SK-N-SH (cell line): ENCODE results near the gene PDE6B. TPM values are rescaled to one million over a fixed set of nuclear protein-coding genes. Genes with fewer than 3 reads are reported as not detected.

Source experiments
- CTCF ChIA-PET: fragments of 300-600, 350-600 bp; formaldehyde crosslinking; extraction: SDS; loops from one replicate; lab custom pipeline; 2021; lab: Yijun Ruan, JAX
- POLR2A ChIA-PET: fragments of 350-600 bp; sonication (Branson Sonifier 250); formaldehyde crosslinking; extraction: SDS; loops from one replicate; lab custom pipeline; 2020; ENCODE audit warnings: antibody characterized with exemption, inconsistent platforms; lab: Yijun Ruan, JAX
- DNase-seq: peaks from one replicate; pipeline ENCODE4 v3.0.0; 2012
- H2AFZ ChIP-seq: fragments of 200-600 bp; sonication (generic); 2 replicates; pipeline ENCODE4 v1.8.1; 2016; ENCODE audit warnings: antibody characterized with exemption, mild to moderate bottlenecking, low read depth
- H3F3A ChIP-seq: fragments of 200-600 bp; sonication (generic); replicated peaks from 2 replicates; pipeline ENCODE3; 2016; ENCODE audit warnings: antibody characterized with exemption, mild to moderate bottlenecking; ENCODE audit not compliant: insufficient read depth
- H3K27ac ChIP-seq, 2 experiments: fragments of 200-500 bp in 1 of 2; fragments of 200-600 bp in 1 of 2; sonication (Bioruptor generic) in 1 of 2; sonication (generic), shearing (Covaris generic) in 1 of 2; 2 replicates each; pipeline versions ENCODE4 v1.5.1 to v1.6.1; 2014 to 2016; ENCODE audit warnings: low read depth in 2 of 2, inconsistent platforms in 1 of 2, low read length in 1 of 2, mild to moderate bottlenecking in 1 of 2, mixed read lengths in 1 of 2
- H3K27me3 ChIP-seq: fragments of 200-600 bp; sonication (generic), shearing (Covaris generic); 2 replicates; pipeline ENCODE4 v1.6.1; 2016; ENCODE audit warnings: mixed run types; ENCODE audit not compliant: insufficient read depth
- H3K36me3 ChIP-seq, 2 experiments: fragments of 200-500 bp in 1 of 2; fragments of 200-600 bp in 1 of 2; sonication (Bioruptor generic) in 1 of 2; sonication (generic) in 1 of 2; replicated peaks in 1 of 2; 2 replicates each; pipeline versions ENCODE3 to v1.5.1; 2014 to 2016; ENCODE audit warnings: low read length in 1 of 2, mild to moderate bottlenecking in 1 of 2; ENCODE audit not compliant: insufficient read depth in 2 of 2, control insufficient read depth in 1 of 2
- H3K4me1 ChIP-seq, 2 experiments: fragments of 200-500 bp in 1 of 2; fragments of 200-600 bp in 1 of 2; sonication (Bioruptor generic) in 1 of 2; sonication (generic), shearing (Covaris generic) in 1 of 2; 2 replicates each; pipeline versions ENCODE4 v1.5.1 to v1.6.1; 2014 to 2016; ENCODE audit warnings: low read depth in 1 of 2, low read length in 1 of 2, mixed run types in 1 of 2; ENCODE audit not compliant: insufficient read depth in 2 of 2, control insufficient read depth in 1 of 2
- H3K4me2 ChIP-seq: fragments of 200-600 bp; sonication (generic), shearing (Covaris generic); 2 replicates; pipeline ENCODE4 v1.6.1; 2017; ENCODE audit warnings: mixed run types
- H3K4me3 ChIP-seq, 2 experiments: fragments of 200-500 bp in 1 of 2; fragments of 200-600 bp in 1 of 2; sonication (Bioruptor generic) in 1 of 2; sonication (generic), shearing (Covaris generic) in 1 of 2; 2 replicates each; pipeline versions ENCODE4 v1.5.1 to v1.8.1; 2014 to 2016; ENCODE audit warnings: low read depth in 2 of 2, inconsistent platforms in 1 of 2, low read length in 1 of 2, mild to moderate bottlenecking in 1 of 2, mixed read lengths in 1 of 2, moderate library complexity in 1 of 2
- H3K79me2 ChIP-seq: fragments of 200-600 bp; sonication (generic); 2 replicates; pipeline ENCODE4 v1.8.1; 2017; ENCODE audit warnings: mild to moderate bottlenecking; ENCODE audit not compliant: insufficient read depth
- H3K9ac ChIP-seq: fragments of 200-600 bp; sonication (generic); 2 replicates; pipeline ENCODE4 v1.6.1; 2017; ENCODE audit warnings: mixed run types
- H3K9me2 ChIP-seq: fragments of 200-600 bp; sonication (generic); 2 replicates; pipeline ENCODE4 v1.6.1; 2017; ENCODE audit warnings: mixed run types
- H3K9me3 ChIP-seq: fragments of 200-600 bp; sonication (generic); 2 replicates; pipeline ENCODE4 v1.6.1; 2017; ENCODE audit warnings: mixed run types, mild to moderate bottlenecking, moderate library complexity
- H4K20me1 ChIP-seq: fragments of 200-600 bp; sonication (generic); 2 replicates; pipeline ENCODE4 v1.6.1; 2017; ENCODE audit warnings: mild to moderate bottlenecking, mixed run types; ENCODE audit not compliant: insufficient read depth
- CHD2 ChIP-seq: fragments of 150-350 bp; IDR thresholded peaks from 2 replicates; pipeline ENCODE4 v1.6.1; 2018; ENCODE audit warnings: low read length; ENCODE audit not compliant: partially characterized antibody
- CTCF ChIP-seq: fragments of 200-600 bp; sonication (generic); IDR thresholded peaks from 2 replicates; pipeline ENCODE4 v1.6.1; 2017; ENCODE audit warnings: antibody characterized with exemption, mild to moderate bottlenecking, moderate library complexity
- ELF1 ChIP-seq: IDR thresholded peaks from 2 replicates; pipeline ENCODE4 v1.4.0; 2012
- EP300 ChIP-seq, 2 experiments: IDR thresholded peaks; 2 replicates each; pipeline versions ENCODE4 v1.4.0 to v1.6.1; 2012; ENCODE audit warnings: borderline replicate concordance in 1 of 2, low read depth in 1 of 2, low read length in 1 of 2
- FOXM1 ChIP-seq: IDR thresholded peaks from 2 replicates; pipeline ENCODE4 v1.4.0; 2012; ENCODE audit warnings: low read depth, mild to moderate bottlenecking
- GATA2 ChIP-seq: sonication (generic); formaldehyde crosslinking; IDR thresholded peaks from 2 replicates; pipeline ENCODE4 v1.5.0; 2020; ENCODE audit warnings: mild to moderate bottlenecking, missing genetic modification reagents
- MXI1 ChIP-seq: IDR thresholded peaks from 2 replicates; pipeline ENCODE4 v1.6.1; 2012; ENCODE audit warnings: mild to moderate bottlenecking, low read depth, low read length, improper control_type of control experiment
- RAD21 ChIP-seq: IDR thresholded peaks from 2 replicates; pipeline ENCODE4 v1.6.1; 2012; ENCODE audit warnings: mild to moderate bottlenecking, low read length
- REST ChIP-seq: IDR thresholded peaks from 2 replicates; pipeline ENCODE4 v1.6.1; 2012; ENCODE audit warnings: mild to moderate bottlenecking, low read depth, low read length, moderate library complexity
- SIN3A ChIP-seq: IDR thresholded peaks from 2 replicates; pipeline ENCODE4 v1.6.1; 2012; ENCODE audit warnings: low read depth, mild to moderate bottlenecking, low read length, moderate library complexity, borderline replicate concordance
- TAF1 ChIP-seq: IDR thresholded peaks from 2 replicates; pipeline ENCODE4 v1.6.1; 2012; ENCODE audit warnings: low read depth, mild to moderate bottlenecking, low read length, moderate library complexity, borderline replicate concordance
- ZBTB33 ChIP-seq: IDR thresholded peaks from 2 replicates; pipeline ENCODE4 v1.4.0; 2012; ENCODE audit warnings: low read depth, borderline replicate concordance
- WGBS: methylation state at CpG from one replicate; pipeline ENCODE4 v1.1.6; 2017; ENCODE audit warnings: low lambda C conversion rate; 5-methylcytosine and 5-hydroxymethylcytosine counted together
- polyA plus RNA-seq, 3 experiments: library from polyadenylated mRNA; depleted of rRNA; stranded (reverse); fragments of >200 nt; gene quantifications; 2 replicates each; pipeline ENCODE4 v1.2.3, GENCODE V29; 2012

PDE6B gene
- polyA plus RNA-seq, 1 of the 3 experiments (the other 2 are of a cell fraction) = 1.2 TPM

GRCh38 chr4:612052-612748 lies 13.2 kb upstream of the PDE6B start:
- 20% methylated on average over 9 of the region's 22 CpGs for WGBS
- TF ChIP-seq REST = no peak
- TF ChIP-seq SIN3A = no peak
- TF ChIP-seq CHD2 = no peak
- no peak for TF ChIP-seq MXI1
- no peak for TF ChIP-seq ELF1
- no peak for TF ChIP-seq CTCF
- no peak for TF ChIP-seq ZBTB33
- TF ChIP-seq FOXM1 = no peak
- TF ChIP-seq GATA2 (CRISPR knock-in tag) = no peak
- no peak for TF ChIP-seq RAD21
- TF ChIP-seq TAF1 = no peak
- no peak for TF ChIP-seq EP300 (IDR thresholded peaks at IDR 0.05; ENCODE audit: borderline replicate concordance in 1 of 2, low read depth in 1 of 2, low read length in 1 of 2)
- no peaks in the 10 kb centered on the region for H3K9me2 ChIP-seq
- H3K9ac ChIP-seq = no peak overlapping the region
- no peak overlapping the region for H3K4me2 ChIP-seq
- no peaks in the 10 kb centered on the region for H3K79me2 ChIP-seq
- ChIA-PET POLR2A (no interaction called here), CTCF (interaction anchor here (2.2 kb wide), 1 partner anchor 9 kb away, joined by 9 read pairs; no protein-coding TSS in a partner anchor)
- DNase-seq = no peak
- no peak overlapping the region for H2AFZ ChIP-seq
- H3K36me3 ChIP-seq = no peaks in the 10 kb centered on the region
- H3K27me3 ChIP-seq = peaks cover 7% of the 10 kb centered on the region
- H3K27ac ChIP-seq = no peak overlapping the region
- no peak overlapping the region for H3K4me3 ChIP-seq
- peaks cover 0 to 6% of the 10 kb centered on the region in 2 experiments; a peak in 1 of 4 replicates for H3K4me1 ChIP-seq
- H3K9me3 ChIP-seq = no peaks in the 10 kb centered on the region
- no peaks in the 10 kb centered on the region for H4K20me1 ChIP-seq
- no peaks in the 10 kb centered on the region for H3F3A ChIP-seq
